SU-DHL-6 (cell line): ENCODE measurements around the gene HSP90AA1.

Experiments used
- H2AFZ ChIP-seq: fragments of 200-600 bp; sonication (generic); 2 replicates; pipeline ENCODE4 v1.6.1; 2014; ENCODE audit warnings: low read depth, mild to moderate bottlenecking, moderate library complexity, mixed read lengths, antibody characterized with exemption, low read length; ENCODE audit not compliant: severe bottlenecking
- H3F3A ChIP-seq: fragments of 200-600 bp; shearing (Covaris generic); 2 replicates; pipeline ENCODE4 v1.6.0; 2016; ENCODE audit warnings: antibody characterized with exemption, mild to moderate bottlenecking; ENCODE audit not compliant: insufficient read depth
- H3K27ac ChIP-seq: fragments of 200-600 bp; sonication (generic); 2 replicates; pipeline ENCODE4 v1.5.1; 2016; ENCODE audit warnings: low read depth, mild to moderate bottlenecking, low read length, moderate library complexity, mixed read lengths
- H3K27me3 ChIP-seq: fragments of 200-600 bp; sonication (generic), shearing (Covaris generic); 2 replicates; pipeline ENCODE4 v1.6.0; 2014; ENCODE audit warnings: mild to moderate bottlenecking, low read length
- H3K36me3 ChIP-seq: fragments of 200-600 bp; sonication (generic); 2 replicates; pipeline ENCODE4 v1.6.1; 2014; ENCODE audit warnings: mild to moderate bottlenecking, low read length, mixed read lengths
- H3K4me2 ChIP-seq: fragments of 300-600, 200-600 bp; shearing (Covaris generic), sonication (generic); 2 replicates; pipeline ENCODE4 v1.6.0; 2014; ENCODE audit warnings: low read length, low read depth, mild to moderate bottlenecking; ENCODE audit not compliant: poor library complexity, severe bottlenecking
- H3K4me3 ChIP-seq: fragments of 200-600 bp; sonication (generic); 2 replicates; pipeline ENCODE4 v1.5.1; 2014; ENCODE audit warnings: antibody characterized with exemption, low read length, mild to moderate bottlenecking, mixed read lengths; ENCODE audit not compliant: insufficient read depth, poor library complexity, severe bottlenecking
- H3K79me2 ChIP-seq: fragments of 200-600 bp; sonication (generic); 2 replicates; pipeline ENCODE4 v1.6.1; 2014; ENCODE audit warnings: mild to moderate bottlenecking, low read length, moderate library complexity; ENCODE audit not compliant: insufficient read depth
- H3K9ac ChIP-seq: fragments of 200-600 bp; sonication (generic); 2 replicates; pipeline ENCODE4 v1.7.0; 2014; ENCODE audit warnings: mild to moderate bottlenecking, low read length
- H3K9me2 ChIP-seq: fragments of 200-600 bp; sonication (generic); replicated peaks from 2 replicates; pipeline ENCODE4 v1.6.1; 2014; ENCODE audit warnings: low read length; ENCODE audit not compliant: insufficient read depth
- H3K9me3 ChIP-seq: fragments of 200-600 bp; sonication (generic); 2 replicates; pipeline ENCODE4 v1.6.1; 2014; ENCODE audit warnings: low read length, mixed read lengths; ENCODE audit not compliant: insufficient read depth
- H4K20me1 ChIP-seq: fragments of 200-600 bp; sonication (generic); 2 replicates; pipeline ENCODE4 v1.6.1; 2014; ENCODE audit warnings: low read depth, mild to moderate bottlenecking, antibody characterized with exemption, low read length, moderate library complexity, mixed read lengths
- CTCF ChIP-seq: fragments of 200-600 bp; sonication (generic); IDR thresholded peaks from one replicate; pipeline ENCODE4 v1.5.1; 2017; ENCODE audit warnings: antibody characterized with exemption, mild to moderate bottlenecking, low read length, moderate library complexity; ENCODE audit not compliant: insufficient read depth, poor library complexity, severe bottlenecking
- EZH2phosphoT487 ChIP-seq: fragments of 200-600 bp; sonication (generic), shearing (Covaris generic); conservative IDR thresholded peaks from 2 replicates; pipeline ENCODE4 v1.6.1; 2018; ENCODE audit warnings: mild to moderate bottlenecking, antibody characterized with exemption, low read length, moderate library complexity, mixed read lengths

The HSP90AA1 gene

GRCh38 chr14:102092806-102093205, 6.0 kb upstream of the HSP90AA1 start:
- Histone ChIP-seq H3K4me3 (no peak overlapping the region), H4K20me1 (no peaks in the 10 kb centered on the region)

DNA sequence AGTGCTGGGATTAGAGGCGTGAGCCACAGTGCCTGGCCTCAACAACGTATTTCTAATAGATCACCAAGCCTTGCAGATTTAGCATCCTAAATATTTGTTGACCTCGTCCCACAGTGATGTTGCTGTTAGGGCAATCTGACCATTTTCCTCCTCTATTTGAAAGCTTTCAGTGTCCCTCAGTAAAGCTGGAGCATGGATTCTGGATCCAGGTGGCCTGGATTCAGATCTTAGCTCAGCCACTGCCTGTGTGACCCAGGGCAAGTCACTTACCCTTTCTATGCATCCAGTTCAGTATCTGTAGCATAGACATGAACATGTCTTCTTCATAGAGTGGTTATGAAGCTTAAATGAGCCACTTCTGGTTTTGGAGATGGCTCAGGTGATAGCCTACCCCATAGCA, 3.9 kb upstream of the HSP90AA1 start:
- H3K4me2 ChIP-seq, result no peak overlapping the region
- H3K9me2 ChIP-seq, result no peaks in the 10 kb centered on the region
- no peaks in the 10 kb centered on the region for H3K9me3 ChIP-seq
- no peak overlapping the region for H3K9ac ChIP-seq
- H2AFZ ChIP-seq, result no peak overlapping the region
- peaks cover 6% of the 10 kb centered on the region; the same call in 1 of the 2 replicates for H3K36me3 ChIP-seq
- H3K27me3 ChIP-seq, result no peaks in the 10 kb centered on the region
- peaks cover 5% of the 10 kb centered on the region; the same call in 1 of the 2 replicates for H4K20me1 ChIP-seq
- H3K27ac ChIP-seq, result no peak overlapping the region
- peaks cover 11% of the 10 kb centered on the region for H3K79me2 ChIP-seq
- TF ChIP-seq EZH2phosphoT487, result no peak
- TF ChIP-seq CTCF, result no peak
- H3K4me3 ChIP-seq, result no peak overlapping the region
- 0 out of 2 replicates have a peak, but pooled peaks cover 6% of the 10 kb centered on the region for H3F3A ChIP-seq

More at GRCh38 chr14:102092806-102093205, 6.0 kb upstream of the HSP90AA1 start:
- no peak overlapping the region for H2AFZ ChIP-seq
- H3K9me3 ChIP-seq, result no peaks in the 10 kb centered on the region
- no peak overlapping the region for H3K27ac ChIP-seq
- H3K9me2 ChIP-seq, result no peaks in the 10 kb centered on the region
- H3K79me2 ChIP-seq, result no peaks in the 10 kb centered on the region; the same call in 1 of the 2 replicates
- H3K36me3 ChIP-seq, result no peaks in the 10 kb centered on the region
- TF ChIP-seq CTCF, result no peak
- TF ChIP-seq EZH2phosphoT487, result no peak
- no peak overlapping the region for H3K9ac ChIP-seq
- H3F3A ChIP-seq, result 0 out of 2 replicates have a peak, but pooled peaks cover 6% of the 10 kb centered on the region
- no peak overlapping the region for H3K4me2 ChIP-seq
- no peaks in the 10 kb centered on the region for H3K27me3 ChIP-seq

DNA sequence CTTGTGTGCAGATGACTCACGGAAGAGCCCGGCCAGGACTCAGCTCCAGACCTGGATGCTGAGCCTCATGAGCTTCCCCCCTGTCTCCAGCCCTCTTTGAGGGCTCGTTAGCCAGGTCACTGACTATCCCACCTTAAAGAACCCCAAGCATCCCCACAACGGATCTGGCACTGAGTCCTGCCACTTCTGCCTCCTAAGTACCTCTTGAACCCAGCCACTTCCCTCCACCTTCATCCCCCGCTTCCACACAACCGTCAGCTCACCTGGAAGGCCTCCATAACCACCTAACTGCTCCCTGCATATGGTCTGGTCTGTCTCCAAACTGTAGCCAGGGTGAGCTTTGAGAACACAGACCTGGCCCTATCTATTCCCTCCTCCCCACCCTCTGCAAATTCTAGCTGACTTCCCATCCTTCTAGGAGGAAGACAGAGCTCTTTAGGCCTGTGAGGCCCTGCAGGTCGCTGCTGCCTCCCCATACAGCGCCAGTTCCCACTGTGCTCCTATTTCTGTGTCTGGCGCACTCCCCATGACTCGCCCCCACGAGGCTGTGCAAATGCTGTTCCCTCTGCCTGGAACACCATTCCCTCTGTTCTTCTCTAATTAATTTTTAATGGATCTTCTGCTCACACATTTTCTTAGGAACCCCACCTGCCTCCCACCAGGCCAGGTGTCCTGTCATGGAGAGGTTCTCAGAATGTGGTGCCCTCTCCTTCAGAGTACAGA, 2.9 kb upstream of the HSP90AA1 start:
- Histone ChIP-seq H4K20me1 (peaks cover 14% of the 10 kb centered on the region; the same call in 1 of the 2 replicates), H3K27ac (no peak overlapping the region), H3K9ac (no peak overlapping the region), H3K79me2 (peaks cover 20% of the 10 kb centered on the region), H3K4me3 (no peak overlapping the region), H3F3A (peaks cover 15% of the 10 kb centered on the region; the same call in 1 of the 2 replicates), H3K4me2 (no peak overlapping the region), H3K27me3 (no peaks in the 10 kb centered on the region), H3K9me2 (no peaks in the 10 kb centered on the region), H3K9me3 (no peaks in the 10 kb centered on the region), H3K36me3 (peaks cover 15% of the 10 kb centered on the region), H2AFZ (no peak overlapping the region)
- TF ChIP-seq CTCF (no peak), EZH2phosphoT487 (no peak)
